OCI-LY7 (cell line): ENCODE data around the gene GFAP.

ENCODE experiments used
- EZH2phosphoT487 ChIP-seq: fragments of 200-600 bp; sonication (generic); IDR thresholded peaks from 2 replicates; pipeline ENCODE4 v1.6.1; 2018; ENCODE audit warnings: low read depth, borderline replicate concordance, mild to moderate bottlenecking, mixed run types, antibody characterized with exemption, low read length, moderate library complexity, mixed read lengths
- TF ChIP-seq, protein P1 (sequence below): fragments of 200-600 bp; sonication (generic); conservative IDR thresholded peaks from 2 replicates; pipeline ENCODE4 v1.5.1; 2014; ENCODE audit warnings: mild to moderate bottlenecking, antibody characterized with exemption, low read length, moderate library complexity, mixed read lengths

DNA sequence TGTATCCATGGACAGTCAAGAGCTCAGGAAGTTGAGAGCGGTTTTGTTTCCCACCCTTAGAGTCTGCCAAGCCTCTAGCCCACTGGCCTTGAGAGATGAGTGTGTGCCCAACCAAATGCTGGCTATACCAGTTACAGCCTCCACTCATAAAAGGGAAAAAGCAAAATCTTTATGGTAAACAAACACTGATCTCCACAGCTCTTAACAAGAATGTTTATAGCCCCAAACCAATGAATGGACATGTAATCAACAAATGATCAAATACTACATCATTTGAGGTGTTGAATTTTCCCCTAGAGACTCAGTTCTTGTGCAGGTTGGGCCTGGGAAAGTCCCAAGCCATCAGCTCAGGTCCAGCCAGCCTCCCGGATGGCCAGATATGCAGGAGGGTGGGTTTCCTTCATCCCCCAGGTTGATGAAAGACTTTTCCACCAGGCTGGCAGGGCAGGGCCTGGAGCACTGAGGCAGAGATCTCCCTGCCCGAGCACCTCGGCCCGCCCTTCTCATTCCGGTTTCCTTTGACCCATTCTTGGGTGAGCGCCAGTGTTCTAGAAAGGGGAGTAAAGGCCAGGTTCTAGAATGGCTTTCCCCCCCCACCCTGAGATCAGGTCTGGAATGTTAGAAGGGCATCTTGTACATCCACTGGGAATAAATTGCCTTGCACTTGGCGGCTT lies 12.2 kb downstream of the GFAP start:
- TF ChIP-seq, protein P1, sequence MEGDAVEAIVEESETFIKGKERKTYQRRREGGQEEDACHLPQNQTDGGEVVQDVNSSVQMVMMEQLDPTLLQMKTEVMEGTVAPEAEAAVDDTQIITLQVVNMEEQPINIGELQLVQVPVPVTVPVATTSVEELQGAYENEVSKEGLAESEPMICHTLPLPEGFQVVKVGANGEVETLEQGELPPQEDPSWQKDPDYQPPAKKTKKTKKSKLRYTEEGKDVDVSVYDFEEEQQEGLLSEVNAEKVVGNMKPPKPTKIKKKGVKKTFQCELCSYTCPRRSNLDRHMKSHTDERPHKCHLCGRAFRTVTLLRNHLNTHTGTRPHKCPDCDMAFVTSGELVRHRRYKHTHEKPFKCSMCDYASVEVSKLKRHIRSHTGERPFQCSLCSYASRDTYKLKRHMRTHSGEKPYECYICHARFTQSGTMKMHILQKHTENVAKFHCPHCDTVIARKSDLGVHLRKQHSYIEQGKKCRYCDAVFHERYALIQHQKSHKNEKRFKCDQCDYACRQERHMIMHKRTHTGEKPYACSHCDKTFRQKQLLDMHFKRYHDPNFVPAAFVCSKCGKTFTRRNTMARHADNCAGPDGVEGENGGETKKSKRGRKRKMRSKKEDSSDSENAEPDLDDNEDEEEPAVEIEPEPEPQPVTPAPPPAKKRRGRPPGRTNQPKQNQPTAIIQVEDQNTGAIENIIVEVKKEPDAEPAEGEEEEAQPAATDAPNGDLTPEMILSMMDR, result no peak
- no peak for TF ChIP-seq EZH2phosphoT487
